Loucy (cell line): ENCODE measurements around the gene SPOCK1.

ENCODE experiments used
- CTCF ChIP-seq: fragments of 200-600 bp; sonication (generic); conservative IDR thresholded peaks from 2 replicates; pipeline ENCODE4 v1.5.1; 2014; ENCODE audit warnings: mild to moderate bottlenecking, antibody characterized with exemption, low read length
- EZH2phosphoT487 ChIP-seq: fragments of 200-600 bp; IDR thresholded peaks from 2 replicates; pipeline ENCODE4 v1.6.1; 2018; ENCODE audit warnings: antibody characterized with exemption, mild to moderate bottlenecking, moderate library complexity, borderline replicate concordance

GRCh38 chr5:137442660-137443059, 56.5 kb downstream of the SPOCK1 start:
- no peak for TF ChIP-seq CTCF
- TF ChIP-seq EZH2phosphoT487 = no peak
